Testis (tissue), 2 donors: ENCODE measurements around the gene OR52B6.

Experiments used
- CTCF ChIP-seq, 3 experiments: fragments of 450-650 bp in 2 of 3; fragments of 200-600 bp in 1 of 3; sonication (generic) in 1 of 3; IDR thresholded peaks; one replicate each; pipeline ENCODE4 v1.5.1; 2016 to 2019; ENCODE audit warnings: antibody characterized with exemption in 3 of 3, mild to moderate bottlenecking in 2 of 3, moderate library complexity in 1 of 3
- POLR2A ChIP-seq: fragments of 450-650 bp; IDR thresholded peaks from one replicate; pipeline ENCODE4 v1.6.1; 2017; ENCODE audit warnings: antibody characterized with exemption, mild to moderate bottlenecking, moderate library complexity

- TF ChIP-seq CTCF (IDR thresholded peaks at IDR 0.05) (no peak), POLR2A (no peak)
Observed at GRCh38 chr11:5593146-5593545, 12.5 kb downstream of the OR52B6 start.
